AG09309 (cell line): ENCODE results near the gene LRP1.

Experiments
- DNase-seq: peaks from one replicate; pipeline ENCODE4 v3.0.0-alpha.2; 2010; ENCODE audit warnings: low read depth
- H3K4me3 ChIP-seq: 2 replicates; pipeline ENCODE4 v1.5.1; 2011; ENCODE audit warnings: mild to moderate bottlenecking, low read depth, low read length, moderate library complexity; ENCODE audit not compliant: control insufficient read depth
- CTCF ChIP-seq: IDR thresholded peaks from 2 replicates; pipeline ENCODE4 v1.5.1; 2011; ENCODE audit warnings: mild to moderate bottlenecking, low read depth, low read length, inconsistent platforms; ENCODE audit not compliant: insufficient read depth, control insufficient read depth; ENCODE audit errors: missing control alignments

Gene LRP1

GRCh38 chr12:57150400-57151000 lies 22.2 kb downstream of the LRP1 start:
- TF ChIP-seq CTCF, result no peak
- H3K4me3 ChIP-seq, result no peak overlapping the region
- no peak for DNase-seq

GRCh38 chr12:57151741-57152630 lies 23.7 kb downstream of the LRP1 start:
- no peak overlapping the region for H3K4me3 ChIP-seq
- peak; percentile 78 for DNase-seq
- no peak for TF ChIP-seq CTCF

GRCh38 chr12:57152639-57153038 lies 24.4 kb downstream of the LRP1 start:
- H3K4me3 ChIP-seq, result no peak overlapping the region
- no peak for DNase-seq
- TF ChIP-seq CTCF, result no peak

- no peak for TF ChIP-seq CTCF
These were observed 25.2 kb downstream of the LRP1 start for GRCh38 chr12:57153415-57153997.

GRCh38 chr12:57154076-57154475 lies 25.8 kb downstream of the LRP1 start:
- H3K4me3 ChIP-seq, result no peak overlapping the region
- DNase-seq, result no peak
- TF ChIP-seq CTCF, result no peak

More at GRCh38 chr12:57153415-57153997, 25.2 kb downstream of the LRP1 start:
- DNase-seq, result no peak
- no peak overlapping the region for H3K4me3 ChIP-seq

GRCh38 chr12:57154804-57155434 lies 26.6 kb downstream of the LRP1 start:
- DNase-seq, result no peak
- no peak for TF ChIP-seq CTCF
- no peak overlapping the region for H3K4me3 ChIP-seq
